B cell (primary cell): ENCODE data around the gene CCBE1. TPM values are rescaled to one million over a fixed set of nuclear protein-coding genes. Genes with fewer than 3 reads are reported as not detected.

Experiments used
- ATAC-seq: fragments of 200-7000 bp; cut with Tn5 transposase; one replicate; pipeline ENCODE4 v1.10.0; 2021; ENCODE audit warnings: low read depth, mild to moderate bottlenecking, moderate number of reproducible peaks, moderate library complexity
- CTCF ChIA-PET: fragments of 350-600 bp; sonication (Branson Sonifier 250); formaldehyde crosslinking; loops from one replicate; lab custom pipeline; 2021; ENCODE audit warnings: antibody characterized with exemption, inconsistent platforms; lab: Charles Lee
- POLR2A ChIA-PET: fragments of 350-600 bp; sonication (Branson Sonifier 250); formaldehyde crosslinking; loops from one replicate; lab custom pipeline; 2021; ENCODE audit warnings: antibody characterized with exemption; lab: Charles Lee
- DNase-seq: peaks from one replicate; pipeline ENCODE4 v3.0.0; 2013
- H2AFZ ChIP-seq: 2 replicates; pipeline ENCODE4 v1.6.1; 2012; ENCODE audit warnings: mild to moderate bottlenecking, low read depth, low read length; ENCODE audit not compliant: insufficient read depth, poor library complexity, severe bottlenecking
- H3K27ac ChIP-seq, 2 donors: 1 replicate in 1 of 2; 2 replicates in 1 of 2; pipeline ENCODE4 v1.5.1; 2012 to 2013; ENCODE audit warnings: low read length in 2 of 2, mild to moderate bottlenecking in 2 of 2, moderate library complexity in 1 of 2
- H3K27me3 ChIP-seq, 4 experiments: fragments of 200-600 bp in 1 of 4; sonication (generic) in 1 of 4; replicated peaks in 1 of 4; 1 replicate in 2 of 4; 2 replicates in 2 of 4; pipeline versions ENCODE4 v1.6.1 to v1.7.0; 2013 to 2016; ENCODE audit warnings: low read length in 3 of 4, mild to moderate bottlenecking in 2 of 4, mixed read lengths in 1 of 4, moderate library complexity in 1 of 4; ENCODE audit not compliant: insufficient read depth in 4 of 4, control insufficient read depth in 3 of 4; ENCODE audit errors: control extremely low read depth in 1 of 4
- H3K36me3 ChIP-seq, 2 experiments: replicated peaks in 1 of 2; 1 replicate in 1 of 2; 2 replicates in 1 of 2; pipeline versions ENCODE4 v1.6.1 to v1.7.1; 2013; ENCODE audit warnings: low read length in 1 of 2; ENCODE audit not compliant: insufficient read depth in 2 of 2, control insufficient read depth in 1 of 2; ENCODE audit errors: control extremely low read depth in 1 of 2, extremely low read depth in 1 of 2
- H3K4me1 ChIP-seq, 2 donors: fragments of 200-600 bp in 1 of 2; sonication (generic) in 1 of 2; 1 replicate in 1 of 2; 2 replicates in 1 of 2; pipeline versions ENCODE4 v1.5.1 to v1.6.1; 2013 to 2017; ENCODE audit warnings: low read length in 2 of 2; ENCODE audit not compliant: control insufficient read depth in 2 of 2, insufficient read depth in 2 of 2
- H3K4me2 ChIP-seq: replicated peaks from 2 replicates; pipeline ENCODE3; 2012; ENCODE audit warnings: mild to moderate bottlenecking, low read depth, low read length; ENCODE audit not compliant: poor library complexity, severe bottlenecking
- H3K4me3 ChIP-seq, 5 experiments: fragments of 200-600 bp in 1 of 5; sonication (generic) in 1 of 5; 1 replicate in 3 of 5; 2 replicates in 2 of 5; pipeline versions ENCODE4 v1.5.1 to v1.7.0; 2011 to 2016; ENCODE audit warnings: low read length in 4 of 5, mild to moderate bottlenecking in 4 of 5, low read depth in 2 of 5, control low read depth in 1 of 5, moderate library complexity in 1 of 5; ENCODE audit not compliant: insufficient read depth in 1 of 5; ENCODE audit errors: control extremely low read depth in 1 of 5, extremely low read depth in 1 of 5
- H3K79me2 ChIP-seq: fragments of 200-600 bp; sonication (generic); one replicate; pipeline ENCODE4 v1.6.0; 2016; ENCODE audit warnings: low read length; ENCODE audit not compliant: control insufficient read depth, insufficient read depth
- H3K9ac ChIP-seq: fragments of 200-600 bp; sonication (generic); 2 replicates; pipeline ENCODE4 v1.6.1; 2017; ENCODE audit warnings: mild to moderate bottlenecking, low read length, moderate library complexity
- H3K9me3 ChIP-seq, 3 donors: one replicate each; pipeline versions ENCODE4 v1.6.1 to v1.7.1; 2013; ENCODE audit warnings: low read length in 2 of 3; ENCODE audit not compliant: control insufficient read depth in 2 of 3, insufficient read depth in 1 of 3; ENCODE audit errors: control extremely low read depth in 1 of 3
- H4K20me1 ChIP-seq: 2 replicates; pipeline ENCODE4 v1.6.0; 2012; ENCODE audit warnings: mild to moderate bottlenecking, low read length; ENCODE audit not compliant: insufficient read depth, control insufficient read depth, poor library complexity, severe bottlenecking
- H3K27ac Mint-ChIP-seq: one replicate; pipeline ENCODE4 v1.8.0; 2021; ENCODE audit warnings: mixed read lengths
- H3K27me3 Mint-ChIP-seq: one replicate; pipeline ENCODE4 v1.8.0; 2021; ENCODE audit warnings: mixed read lengths
- H3K4me1 Mint-ChIP-seq: one replicate; pipeline ENCODE4 v1.8.0; 2021; ENCODE audit warnings: mixed read lengths
- H3K4me3 Mint-ChIP-seq: one replicate; pipeline ENCODE4 v1.8.0; 2021; ENCODE audit warnings: mixed read lengths
- H3K9me3 Mint-ChIP-seq: one replicate; pipeline ENCODE4 v1.8.0; 2022; ENCODE audit warnings: mixed read lengths; ENCODE audit not compliant: insufficient read depth
- CTCF ChIP-seq: fragments of 200-600 bp; IDR thresholded peaks from one replicate; pipeline ENCODE4 v1.8.0; 2022; ENCODE audit warnings: antibody characterized with exemption, mild to moderate bottlenecking
- EZH2 ChIP-seq: IDR thresholded peaks from 2 replicates; pipeline ENCODE4 v1.6.1; 2012; ENCODE audit warnings: borderline replicate concordance, low read depth, mild to moderate bottlenecking, moderate library complexity, low read length; ENCODE audit not compliant: insufficient read depth, poor library complexity, severe bottlenecking
- WGBS: methylation state at CpG from one replicate; pipeline ENCODE4 v1.1.5; 2013; ENCODE audit warnings: missing lambda C conversion rate; ENCODE audit not compliant: insufficient coverage; 5-methylcytosine and 5-hydroxymethylcytosine counted together
- intact Hi-C: fragments of 100-400 bp; cut with micrococcal nuclease; formaldehyde crosslinking; loops from one replicate; pipeline ENCODE4 v1.10.0; 2022
- polyA plus RNA-seq: library from polyadenylated mRNA; depleted of rRNA; stranded (reverse); fragments of >200 nt; gene quantifications from 2 replicates; pipeline ENCODE4 v1.2.3, GENCODE V29; 2012
- total RNA-seq, 2 donors: library from RNA; stranded (reverse); fragments of 120-200 nt in 1 of 2; gene quantifications; 1 replicate in 1 of 2; 2 replicates in 1 of 2; pipeline versions ENCODE4 v1.2.3 to v1.2.4, GENCODE V29; 2013 to 2022

Gene CCBE1
- total and polyA plus RNA-seq, 2 donors (not counting 1 experiment from before 2014, with no cell fraction given) = not detected

GRCh38 chr18:59612381-59612780 is 84.8 kb downstream of the CCBE1 start:
- H3K79me2 ChIP-seq = no peaks in the 10 kb centered on the region
- H3K27ac ChIP-seq = no peak overlapping the region
- no peak overlapping the region for H3K4me2 ChIP-seq
- ChIA-PET POLR2A (no interaction called here), CTCF (no interaction called here)
- no peaks in the 10 kb centered on the region for H3K36me3 ChIP-seq
- H3K4me3 ChIP-seq = no peak overlapping the region
- DNase-seq = no peak
- H3K4me3 Mint-ChIP-seq = no peak overlapping the region
- H3K4me1 ChIP-seq = no peaks in the 10 kb centered on the region
- no peak for ATAC-seq
- H3K9me3 Mint-ChIP-seq = no peaks in the 10 kb centered on the region
- H3K27ac Mint-ChIP-seq = no peak overlapping the region
- no peak overlapping the region for H3K9ac ChIP-seq
- H3K9me3 ChIP-seq = no peaks in the 10 kb centered on the region
- 80% methylated on average over 1 of the region's 1 CpG for WGBS
- no peaks in the 10 kb centered on the region for H3K4me1 Mint-ChIP-seq
- no peak overlapping the region for H2AFZ ChIP-seq
- TF ChIP-seq CTCF (no peak), EZH2 (no peak)
- peaks cover 4% of the 10 kb centered on the region for H3K27me3 Mint-ChIP-seq
- H4K20me1 ChIP-seq = no peaks in the 10 kb centered on the region
- H3K27me3 ChIP-seq = no peaks in the 10 kb centered on the region
- intact Hi-C loops = no loop called here

GRCh38 chr18:59610546-59611140 is 86.6 kb downstream of the CCBE1 start:
- no peak overlapping the region for H2AFZ ChIP-seq
- H3K4me3 ChIP-seq = no peak overlapping the region
- Mint-ChIP-seq H3K9me3 (no peaks in the 10 kb centered on the region), H3K4me1 (no peaks in the 10 kb centered on the region), H3K4me3 (no peak overlapping the region), H3K27me3 (peaks cover 4% of the 10 kb centered on the region), H3K27ac (no peak overlapping the region)
- TF ChIP-seq EZH2 (no peak), CTCF (no peak)
- no peaks in the 10 kb centered on the region for H3K79me2 ChIP-seq
- no peaks in the 10 kb centered on the region for H3K36me3 ChIP-seq
- H4K20me1 ChIP-seq = no peaks in the 10 kb centered on the region
- WGBS = 55% methylated on average over 5 of the region's 5 CpGs
- no peaks in the 10 kb centered on the region for H3K9me3 ChIP-seq
- CTCF ChIA-PET = no interaction called here
- intact Hi-C loops = no loop called here
- H3K27ac ChIP-seq = no peak overlapping the region
- ATAC-seq = no peak
- no peaks in the 10 kb centered on the region for H3K4me1 ChIP-seq
- POLR2A ChIA-PET = no interaction called here
- H3K4me2 ChIP-seq = no peak overlapping the region
- H3K9ac ChIP-seq = no peak overlapping the region
- DNase-seq = no peak
- no peaks in the 10 kb centered on the region for H3K27me3 ChIP-seq
